Chondrocyte (in vitro differentiated cells): ENCODE data around the gene PFDN4. TPM values are rescaled to one million over a fixed set of nuclear protein-coding genes. Genes with fewer than 3 reads are reported as not detected.

ENCODE experiments used
- DNase-seq: peaks from one replicate; pipeline ENCODE4 v3.0.0; 2021; ENCODE audit warnings: mixed read lengths, low spot score
- H3K27ac Mint-ChIP-seq: one replicate; pipeline ENCODE4 v1.8.0; 2021; ENCODE audit warnings: mild to moderate bottlenecking, moderate library complexity, mixed read lengths; ENCODE audit not compliant: unreplicated experiment
- H3K27me3 Mint-ChIP-seq: 2 replicates; pipeline ENCODE4 v1.8.0; 2021; ENCODE audit warnings: low read depth, mixed read lengths
- H3K36me3 Mint-ChIP-seq: 2 replicates; pipeline ENCODE4 v1.8.0; 2021; ENCODE audit warnings: low read depth, mixed read lengths
- H3K4me1 Mint-ChIP-seq: 2 replicates; pipeline ENCODE4 v1.8.0; 2021; ENCODE audit warnings: low read depth, mild to moderate bottlenecking, mixed read lengths
- H3K4me3 Mint-ChIP-seq: one replicate; pipeline ENCODE4 v1.8.0; 2021; ENCODE audit warnings: mild to moderate bottlenecking, moderate library complexity, mixed read lengths; ENCODE audit not compliant: unreplicated experiment
- H3K9me3 Mint-ChIP-seq: 2 replicates; pipeline ENCODE4 v1.8.0; 2021; ENCODE audit warnings: low read depth, mixed read lengths
- CTCF ChIP-seq: fragments of 200-600 bp; sonication (generic); IDR thresholded peaks from 2 replicates; pipeline ENCODE4 v1.5.0; 2021; ENCODE audit warnings: antibody characterized with exemption, mild to moderate bottlenecking, moderate library complexity
- total RNA-seq: library from RNA; stranded (reverse); gene quantifications from 3 replicates; pipeline ENCODE4 v1.2.1, GENCODE V29; 2021

Gene PFDN4
- total RNA-seq, 1 donor from 2014 or later: 18.6 TPM

- no peak overlapping the region for H3K4me3 Mint-ChIP-seq
- peaks cover 6% of the 10 kb centered on the region for H3K4me1 Mint-ChIP-seq
- H3K27ac Mint-ChIP-seq: no peak overlapping the region
- H3K27me3 Mint-ChIP-seq: no peaks in the 10 kb centered on the region
- H3K9me3 Mint-ChIP-seq: peaks cover 4% of the 10 kb centered on the region
- TF ChIP-seq CTCF: no peak
- DNase-seq: no peak
- no peaks in the 10 kb centered on the region for H3K36me3 Mint-ChIP-seq
Observed at GRCh38 chr20:54227751-54228150, 19.9 kb downstream of the PFDN4 start.

DNA sequence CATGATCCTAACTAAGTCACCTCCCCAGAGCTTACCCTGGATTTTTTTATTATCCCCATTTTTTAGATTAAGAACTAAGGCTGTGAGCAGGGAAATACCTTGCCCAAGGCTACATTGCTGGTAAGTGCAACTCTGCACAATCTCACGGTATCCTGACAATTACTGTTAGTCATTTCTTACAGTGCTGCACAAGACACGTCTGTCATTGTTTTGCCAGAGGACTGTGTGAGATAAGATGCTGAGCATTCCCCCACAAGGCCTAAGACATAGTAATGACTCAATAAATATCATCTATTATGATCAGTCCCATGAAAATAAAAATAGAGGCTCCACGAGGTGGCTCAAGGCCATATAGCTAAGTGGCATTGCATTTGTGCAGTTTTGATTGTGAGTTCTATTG, 21.0 kb downstream of the PFDN4 start:
- H3K4me3 Mint-ChIP-seq: no peak overlapping the region
- H3K27ac Mint-ChIP-seq: no peak overlapping the region
- peaks cover 6% of the 10 kb centered on the region for H3K4me1 Mint-ChIP-seq
- no peaks in the 10 kb centered on the region for H3K27me3 Mint-ChIP-seq
- DNase-seq: no peak
- no peak for TF ChIP-seq CTCF
- H3K36me3 Mint-ChIP-seq: no peaks in the 10 kb centered on the region
- H3K9me3 Mint-ChIP-seq: peaks cover 4% of the 10 kb centered on the region

DNA sequence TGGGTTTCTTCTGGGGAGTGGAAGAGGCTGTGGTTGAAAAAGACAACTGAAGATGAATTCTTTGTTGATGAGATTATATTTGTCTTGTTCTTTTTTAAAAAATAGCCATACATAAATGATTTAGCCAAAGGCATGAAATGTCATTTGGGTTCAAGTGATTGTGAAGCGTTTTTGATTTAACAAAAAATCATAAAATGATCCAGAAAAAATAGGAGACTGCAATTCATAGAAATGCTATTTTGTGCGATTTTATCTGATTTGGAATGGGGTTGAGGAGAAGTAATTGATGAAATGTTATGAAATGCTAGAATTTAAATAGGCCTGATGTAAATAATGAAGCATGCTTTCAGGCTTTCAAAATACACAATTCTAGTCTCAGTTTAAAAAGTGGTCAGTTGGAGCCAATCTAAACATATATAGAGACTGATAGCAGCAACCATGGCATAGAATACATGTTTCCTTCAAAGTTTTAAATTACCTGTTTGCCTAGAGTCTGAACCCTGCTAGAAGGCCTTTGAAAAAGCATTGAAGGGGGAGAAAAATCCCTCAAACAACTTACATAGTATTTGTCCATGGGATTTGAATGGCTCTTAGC, 21.8 kb downstream of the PFDN4 start:
- H3K9me3 Mint-ChIP-seq: peaks cover 4% of the 10 kb centered on the region
- no peaks in the 10 kb centered on the region for H3K36me3 Mint-ChIP-seq
- no peak overlapping the region for H3K27ac Mint-ChIP-seq
- no peak for TF ChIP-seq CTCF
- DNase-seq: no peak
- H3K4me3 Mint-ChIP-seq: no peak overlapping the region
- no peaks in the 10 kb centered on the region for H3K27me3 Mint-ChIP-seq
- peaks cover 6% of the 10 kb centered on the region for H3K4me1 Mint-ChIP-seq

GRCh38 chr20:54231036-54231435, 23.1 kb downstream of the PFDN4 start:
- H3K4me1 Mint-ChIP-seq: peaks cover 6% of the 10 kb centered on the region
- H3K27me3 Mint-ChIP-seq: no peaks in the 10 kb centered on the region
- no peak for DNase-seq
- H3K36me3 Mint-ChIP-seq: no peaks in the 10 kb centered on the region
- peaks cover 8% of the 10 kb centered on the region for H3K9me3 Mint-ChIP-seq
- H3K4me3 Mint-ChIP-seq: no peak overlapping the region
- no peak for TF ChIP-seq CTCF
- no peak overlapping the region for H3K27ac Mint-ChIP-seq

DNA sequence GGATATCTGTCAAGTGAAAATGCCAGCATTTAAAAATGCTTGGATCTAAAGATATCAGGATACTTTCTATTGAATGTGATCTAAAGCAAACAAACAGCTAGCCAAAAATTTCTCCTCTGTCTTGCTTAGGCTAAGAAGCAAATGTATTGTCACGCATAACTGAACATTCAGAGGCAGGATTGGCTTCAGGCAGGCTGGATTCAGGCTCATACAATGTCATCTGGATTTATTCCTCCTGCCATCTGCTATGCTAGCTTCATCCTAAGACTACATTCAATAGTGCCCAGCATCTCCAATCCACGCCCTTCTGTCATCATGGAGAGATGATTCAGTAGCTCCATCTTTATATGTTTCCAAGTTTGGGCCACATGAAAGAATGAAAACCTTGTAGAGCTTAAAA, 27.1 kb downstream of the PFDN4 start:
- Mint-ChIP-seq H3K4me1 (peaks cover 6% of the 10 kb centered on the region), H3K36me3 (no peaks in the 10 kb centered on the region), H3K4me3 (no peak overlapping the region), H3K9me3 (peaks cover 8% of the 10 kb centered on the region), H3K27ac (no peak overlapping the region), H3K27me3 (peaks cover 17% of the 10 kb centered on the region)
- no peak for DNase-seq
- TF ChIP-seq CTCF: no peak
